Liver (tissue), 9 donors: Measurements from ENCODE around the gene NAT9. TPM values are rescaled to one million over a fixed set of nuclear protein-coding genes. Genes with fewer than 3 reads are reported as not detected.

Experiments
- DNase-seq: peaks from one replicate; pipeline ENCODE4 v3.0.0-alpha.2; 2017; ENCODE audit warnings: low spot score
- H3K27ac ChIP-seq, 2 donors: one replicate each; pipeline ENCODE4 v1.7.0; 2013; ENCODE audit warnings: inconsistent platforms in 2 of 2, low read length in 2 of 2, control low read depth in 1 of 2, low read depth in 1 of 2, mild to moderate bottlenecking in 1 of 2
- H3K27me3 ChIP-seq, 4 donors: one replicate each; pipeline versions ENCODE4 v1.6.1 to v1.7.0; 2013; ENCODE audit warnings: low read length in 3 of 4, inconsistent platforms in 1 of 4, mild to moderate bottlenecking in 1 of 4, moderate library complexity in 1 of 4; ENCODE audit not compliant: control insufficient read depth in 4 of 4, insufficient read depth in 4 of 4
- H3K36me3 ChIP-seq, 4 donors: one replicate each; pipeline versions ENCODE4 v1.6.1 to v1.7.0; 2013; ENCODE audit warnings: low read length in 3 of 4, mild to moderate bottlenecking in 3 of 4, low read depth in 1 of 4, moderate library complexity in 1 of 4; ENCODE audit not compliant: control insufficient read depth in 4 of 4, insufficient read depth in 3 of 4
- H3K4me1 ChIP-seq, 4 donors: one replicate each; pipeline versions ENCODE4 v1.6.1 to v1.7.0; 2013; ENCODE audit warnings: low read length in 3 of 4, mild to moderate bottlenecking in 3 of 4, moderate library complexity in 1 of 4; ENCODE audit not compliant: control insufficient read depth in 4 of 4, insufficient read depth in 4 of 4
- H3K4me3 ChIP-seq, 3 donors: one replicate each; pipeline versions ENCODE4 v1.6.1 to v1.7.0; 2013; ENCODE audit warnings: low read length in 3 of 3, control low read depth in 1 of 3, low read depth in 1 of 3, mild to moderate bottlenecking in 1 of 3
- H3K9ac ChIP-seq, 2 donors: one replicate each; pipeline ENCODE4 v1.7.0; 2013; ENCODE audit warnings: low read length in 2 of 2, mild to moderate bottlenecking in 2 of 2, moderate library complexity in 2 of 2, control low read depth in 1 of 2, low read depth in 1 of 2
- H3K9me3 ChIP-seq, 4 donors: one replicate each; pipeline versions ENCODE4 v1.6.1 to v1.7.0; 2013; ENCODE audit warnings: low read length in 3 of 4; ENCODE audit not compliant: control insufficient read depth in 4 of 4
- ATF3 ChIP-seq: IDR thresholded peaks from 2 replicates; pipeline ENCODE4 v1.6.1; 2016; ENCODE audit warnings: antibody characterized with exemption
- CTCF ChIP-seq: fragments of 150-350 bp; IDR thresholded peaks from 2 replicates; pipeline ENCODE4 v1.5.1; 2017; ENCODE audit warnings: improper control_type of control experiment, low read depth, low read length; ENCODE audit not compliant: missing input control
- EGR1 ChIP-seq, 2 donors: IDR thresholded peaks; 2 replicates each; pipeline ENCODE4 v1.6.1; 2016 to 2018; ENCODE audit warnings: antibody characterized with exemption in 2 of 2, low read depth in 2 of 2
- FOXA1 ChIP-seq: IDR thresholded peaks from 2 replicates; pipeline ENCODE4 v1.6.1; 2016; ENCODE audit warnings: antibody characterized with exemption
- FOXA2 ChIP-seq: IDR thresholded peaks from 2 replicates; pipeline ENCODE4 v1.6.1; 2016; ENCODE audit warnings: antibody characterized with exemption
- HNF4A ChIP-seq, 2 donors: conservative IDR thresholded peaks; 2 replicates each; pipeline ENCODE4 v1.6.1; 2016; ENCODE audit warnings: antibody characterized with exemption in 2 of 2, mild to moderate bottlenecking in 2 of 2
- HNF4G ChIP-seq: IDR thresholded peaks from 2 replicates; pipeline ENCODE4 v1.6.1; 2016; ENCODE audit warnings: antibody characterized with exemption
- JUND ChIP-seq, 2 donors: IDR thresholded peaks; 2 replicates each; pipeline ENCODE4 v1.6.1; 2016; ENCODE audit warnings: antibody characterized with exemption in 2 of 2
- MAX ChIP-seq: IDR thresholded peaks from 2 replicates; pipeline ENCODE4 v1.6.1; 2016; ENCODE audit warnings: antibody characterized with exemption
- NR2F2 ChIP-seq: IDR thresholded peaks from 2 replicates; pipeline ENCODE4 v1.6.1; 2016; ENCODE audit warnings: antibody characterized with exemption
- RAD21 ChIP-seq, 2 donors: IDR thresholded peaks; 2 replicates each; pipeline ENCODE4 v1.6.1; 2016; ENCODE audit warnings: antibody characterized with exemption in 2 of 2, mild to moderate bottlenecking in 2 of 2
- REST ChIP-seq: IDR thresholded peaks from 2 replicates; pipeline ENCODE4 v1.6.1; 2016; ENCODE audit warnings: antibody characterized with exemption, mild to moderate bottlenecking
- RXRA ChIP-seq, 2 donors: IDR thresholded peaks; 2 replicates each; pipeline ENCODE4 v1.6.1; 2017 to 2018; ENCODE audit warnings: antibody characterized with exemption in 2 of 2, mild to moderate bottlenecking in 1 of 2
- SP1 ChIP-seq: IDR thresholded peaks from 2 replicates; pipeline ENCODE4 v1.6.1; 2018; ENCODE audit warnings: antibody characterized with exemption, mild to moderate bottlenecking
- TAF1 ChIP-seq: conservative IDR thresholded peaks from 2 replicates; pipeline ENCODE4 v1.6.1; 2016; ENCODE audit warnings: antibody characterized with exemption, mild to moderate bottlenecking
- YY1 ChIP-seq: IDR thresholded peaks from 2 replicates; pipeline ENCODE4 v1.6.1; 2016; ENCODE audit warnings: antibody characterized with exemption, mild to moderate bottlenecking
- WGBS: extraction: QIAGEN DNeasy Blood & Tissue Kit; methylation state at CpG from one replicate; pipeline ENCODE4 v1.1.7; 2013; 5-methylcytosine and 5-hydroxymethylcytosine counted together
- polyA plus RNA-seq, 2 donors: library from polyadenylated mRNA; stranded (reverse) in 1 of 2; unstranded in 1 of 2; fragments of 200-250 nt in 1 of 2; fragments of >200 nt in 1 of 2; fragmentation: Nextera tagmentation in 1 of 2; extraction: Ambion mirVana in 1 of 2; gene quantifications; one replicate each; pipeline versions ENCODE4 v1.2.1 to v1.2.3, GENCODE V29; 2013 to 2015
- total RNA-seq, 2 donors: library from RNA; depleted of rRNA; stranded (reverse); fragments of >200 nt; gene quantifications; one replicate each; pipeline ENCODE4 v1.2.3, GENCODE V29; 2014
- donor health status: healthy.
- donor health status: healthy.
- donor health status: healthy.
- donor health status: healthy.
- donor health status: healthy.

Gene NAT9
- total and polyA plus RNA-seq, 4 donors: 8.1 to 25.5 (median 17.1) TPM

GRCh38 chr17:74740173-74740572, 36.0 kb downstream of the NAT9 start:
- H3K9me3 ChIP-seq: no peaks in the 10 kb centered on the region
- H3K4me3 ChIP-seq: no peak overlapping the region
- no peaks in the 10 kb centered on the region for H3K36me3 ChIP-seq
- no peaks in the 10 kb centered on the region for H3K27me3 ChIP-seq
- H3K27ac ChIP-seq: no peak overlapping the region
- H3K9ac ChIP-seq: no peak overlapping the region
- peaks cover 14 to 42% (median 27%) of the 10 kb centered on the region in 4 donors for H3K4me1 ChIP-seq
- DNase-seq: no peak
- no peak for TF ChIP-seq SP1
- TF ChIP-seq EGR1 (IDR thresholded peaks at IDR 0.05; ENCODE audit: low read depth in 2 of 2): no peak
- no peak for TF ChIP-seq RXRA (IDR thresholded peaks at IDR 0.05)
- no peak for TF ChIP-seq YY1
- TF ChIP-seq JUND (IDR thresholded peaks at IDR 0.05): no peak
- no peak for TF ChIP-seq RAD21 (IDR thresholded peaks at IDR 0.05)
- TF ChIP-seq FOXA1: no peak
- no peak for TF ChIP-seq NR2F2
- no peak for TF ChIP-seq FOXA2
- TF ChIP-seq CTCF: no peak
- TF ChIP-seq REST: no peak
- TF ChIP-seq MAX: no peak
- TF ChIP-seq HNF4A (conservative IDR thresholded peaks at IDR 0.05): no peak
- TF ChIP-seq TAF1: no peak
- no peak for TF ChIP-seq HNF4G
- TF ChIP-seq ATF3: no peak
- 79% methylated on average over 6 of the region's 6 CpGs for WGBS

- peaks cover 11 to 36% (median 23%) of the 10 kb centered on the region in 4 donors for H3K4me1 ChIP-seq
- H3K27me3 ChIP-seq: no peaks in the 10 kb centered on the region
- no peak for DNase-seq
- H3K4me3 ChIP-seq: no peak overlapping the region
- H3K27ac ChIP-seq: no peak overlapping the region
- H3K9me3 ChIP-seq: no peaks in the 10 kb centered on the region
- H3K9ac ChIP-seq: no peak overlapping the region
- no peak for TF ChIP-seq ATF3
- no peak for TF ChIP-seq EGR1 (IDR thresholded peaks at IDR 0.05; ENCODE audit: low read depth in 2 of 2)
- no peak for TF ChIP-seq HNF4A (conservative IDR thresholded peaks at IDR 0.05)
- TF ChIP-seq MAX: no peak
- 77% methylated on average over 12 of the region's 12 CpGs for WGBS
- no peaks in the 10 kb centered on the region for H3K36me3 ChIP-seq
These were observed 36.8 kb downstream of the NAT9 start for GRCh38 chr17:74739227-74739831.
